Measurements from ENCODE around the gene CMC1.
"Not testable (repeated sequence)": the region's sequence is repeated elsewhere in the genome, so short reads cannot be mapped to it uniquely, and the experiment has no call there.

Gene CMC1, protein sequence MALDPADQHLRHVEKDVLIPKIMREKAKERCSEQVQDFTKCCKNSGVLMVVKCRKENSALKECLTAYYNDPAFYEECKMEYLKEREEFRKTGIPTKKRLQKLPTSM

DNA sequence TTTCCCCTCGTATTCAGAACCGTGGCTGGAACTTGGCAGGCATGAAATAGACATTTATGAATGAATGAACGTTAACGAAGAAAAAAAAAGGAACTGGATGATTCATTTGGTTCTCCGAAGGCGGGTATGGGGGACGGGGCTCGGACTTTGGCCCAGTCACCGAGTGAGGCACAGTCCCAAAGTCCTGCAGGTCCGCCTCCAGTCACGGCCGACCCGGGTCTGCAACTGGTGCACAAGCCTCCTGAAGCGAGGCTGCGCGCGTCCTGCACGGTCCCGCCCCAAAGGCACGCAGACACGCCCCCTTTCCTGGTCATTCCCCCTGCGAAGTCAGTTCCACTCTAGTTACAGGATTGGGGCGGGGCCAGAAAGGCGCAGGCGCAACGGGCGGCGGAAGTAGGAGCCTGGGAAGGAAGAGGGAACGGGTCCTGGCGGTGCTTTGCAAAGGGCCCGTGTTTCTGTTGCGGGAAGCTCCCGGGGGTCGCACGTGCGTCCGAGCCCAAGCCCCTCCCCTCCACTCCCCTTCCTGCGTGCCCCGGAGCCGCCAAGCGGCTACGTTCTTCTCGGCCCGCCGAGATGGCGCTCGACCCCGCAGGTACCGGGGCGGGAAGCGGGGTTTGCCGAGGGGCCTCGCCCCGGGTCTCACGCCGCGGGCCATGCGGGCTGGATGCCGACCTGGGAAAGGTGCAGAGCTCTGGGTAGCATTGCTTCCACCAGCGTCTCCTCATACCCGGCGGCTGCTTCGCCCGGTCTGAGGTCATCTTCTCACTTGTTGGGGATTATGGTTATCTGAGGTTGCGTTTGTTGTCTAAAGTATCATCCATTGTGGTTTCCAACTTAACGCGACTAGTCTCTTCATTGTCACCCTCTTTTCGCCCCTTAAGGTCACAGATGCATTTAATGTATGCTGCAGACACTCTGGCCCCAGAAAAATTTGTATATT is at the start of gene CMC1:
CMC1 (plus strand) TSS at position 399 of the 940 bp plus-strand sequence; CDS start at position 574, 175 bp downstream.
- peak; percentile 83 for DNase-seq

DNA sequence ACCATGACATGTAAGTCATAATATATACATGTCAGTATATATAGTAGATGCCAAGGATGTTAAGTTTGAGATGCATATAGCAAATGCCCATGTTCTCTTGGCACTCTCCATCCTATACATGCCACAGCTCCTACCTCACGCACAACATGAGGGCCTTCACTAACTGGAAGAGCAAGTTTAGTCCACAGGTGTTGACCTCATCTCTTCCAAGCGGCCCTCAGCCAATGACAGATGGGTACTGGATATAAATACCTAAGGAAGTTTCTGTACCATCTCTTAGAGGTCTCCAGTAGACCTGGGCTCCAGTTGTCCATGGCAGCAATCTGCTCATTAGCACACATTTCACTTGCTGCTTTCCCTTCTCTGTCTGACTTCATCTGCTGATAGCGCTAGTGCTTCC is 43.3 kb upstream of the CMC1 start:
- no peak for DNase-seq

DNA sequence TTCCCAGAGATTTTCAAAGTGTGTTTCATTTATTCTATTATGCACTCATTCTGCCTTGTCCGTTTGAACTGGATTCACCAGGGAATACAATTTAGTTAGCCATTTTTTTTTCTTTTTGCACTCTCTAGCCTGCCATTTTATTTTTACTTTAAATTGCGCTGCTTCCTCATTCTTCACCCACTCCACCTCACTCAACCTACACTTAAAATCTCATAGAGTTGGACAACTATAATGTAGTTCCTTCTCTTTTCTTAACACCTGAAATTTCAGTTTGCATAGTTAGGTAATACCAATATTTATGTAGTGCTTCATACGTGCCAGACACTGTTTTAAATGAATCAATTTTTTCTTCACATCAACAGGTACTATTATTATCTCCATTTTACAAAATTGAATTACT is 42.4 kb upstream of the CMC1 start:
- DNase-seq = no peak

DNA sequence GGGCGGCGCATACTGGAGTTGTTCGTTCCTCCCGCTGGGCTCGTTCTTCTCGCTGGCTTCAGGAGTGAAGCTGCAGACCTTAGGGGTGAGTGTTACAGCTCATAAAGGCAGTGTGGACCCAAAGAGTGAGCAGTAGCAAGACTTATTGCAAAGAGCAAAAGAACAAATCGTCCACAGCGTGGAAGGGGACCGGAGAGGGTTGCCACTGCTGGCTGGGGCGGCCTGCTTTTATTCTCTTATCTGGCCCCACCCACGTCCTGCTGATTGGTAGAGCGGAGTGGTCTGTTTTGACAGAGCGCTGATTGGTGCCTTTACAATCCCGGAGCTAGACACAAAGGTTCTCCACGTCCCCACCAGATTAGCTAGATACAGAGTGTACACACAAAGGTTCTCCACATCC is 41.8 kb upstream of the CMC1 start:
- not testable (repeated sequence) for DNase-seq

DNA sequence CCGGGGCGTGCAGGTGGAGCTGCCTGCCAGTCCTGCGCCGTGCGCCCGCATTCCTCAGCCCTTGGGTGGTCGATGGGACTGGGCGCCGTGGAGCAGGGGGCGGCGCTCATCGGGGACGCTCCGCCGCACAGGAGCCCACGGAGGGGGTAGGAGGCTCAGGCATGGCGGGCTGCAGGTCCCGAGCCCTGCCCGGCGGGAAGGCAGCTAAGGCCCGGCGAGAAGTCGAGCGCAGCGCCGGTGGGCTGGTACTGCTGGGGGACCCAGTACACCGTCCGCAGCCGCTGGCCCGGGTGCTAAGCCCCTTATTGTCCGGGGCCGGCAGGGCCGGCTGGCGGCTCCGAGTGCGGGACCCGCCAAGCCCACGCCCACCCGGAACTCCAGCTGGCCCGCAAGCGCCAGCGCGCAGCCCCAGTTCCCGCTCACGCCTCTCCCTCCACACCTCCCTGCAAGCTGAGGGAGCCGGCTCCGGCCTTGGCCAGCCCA is 41.0 kb upstream of the CMC1 start:
- not testable (repeated sequence) for DNase-seq

DNA sequence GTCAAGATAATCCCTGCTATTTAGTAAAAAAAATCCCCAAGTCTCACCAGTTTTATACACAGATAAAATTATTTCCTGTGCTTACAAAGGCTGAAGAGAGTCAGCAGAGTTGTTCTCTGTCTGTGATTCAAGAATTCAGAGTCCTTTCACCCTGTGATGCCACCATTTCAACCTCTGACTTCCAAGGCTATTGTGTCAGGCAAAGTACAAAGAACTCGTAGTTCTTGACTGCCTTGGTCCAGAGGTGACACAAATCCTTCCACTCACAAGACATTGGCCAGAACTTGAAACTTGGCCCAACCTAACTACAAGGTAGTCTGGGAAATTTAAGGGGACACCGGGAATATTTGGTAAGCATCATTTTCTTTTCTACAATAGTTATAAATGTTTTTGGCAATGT is 34.9 kb upstream of the CMC1 start:
- DNase-seq = no peak

DNA sequence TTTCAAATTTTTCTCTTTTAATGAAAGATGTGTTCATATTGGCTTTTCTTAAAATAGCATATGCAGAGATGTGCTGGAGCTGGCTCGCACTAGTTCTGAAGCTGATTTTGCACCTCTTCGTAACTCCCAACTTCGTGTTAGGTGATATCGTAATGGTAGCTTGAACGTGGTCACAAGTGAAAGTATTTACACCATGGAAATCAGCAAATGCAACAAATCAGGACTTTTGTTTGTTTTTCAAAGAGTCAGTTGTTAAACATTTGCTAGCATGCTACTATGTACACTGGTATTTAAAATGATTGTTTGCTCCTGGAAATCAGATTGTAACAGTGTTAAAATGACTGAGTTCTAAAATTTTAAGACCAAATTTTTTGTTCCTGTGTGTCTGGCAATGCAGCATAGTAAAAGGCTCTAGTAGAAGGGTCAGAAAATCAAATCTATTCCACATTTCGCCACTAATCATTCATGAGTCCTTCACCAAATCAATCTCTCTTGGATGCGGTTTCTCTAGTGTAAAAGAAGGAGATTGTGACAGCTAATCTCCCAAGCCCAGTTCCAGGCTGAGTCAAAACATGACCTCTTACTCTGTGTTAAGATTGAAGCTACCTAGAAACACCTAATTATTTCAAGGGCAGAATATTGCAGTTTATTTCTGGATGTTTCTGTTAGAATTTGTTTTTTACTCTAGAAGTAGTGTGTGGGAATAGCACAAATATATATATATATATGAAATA is 34.3 kb upstream of the CMC1 start:
- no peak for DNase-seq

DNA sequence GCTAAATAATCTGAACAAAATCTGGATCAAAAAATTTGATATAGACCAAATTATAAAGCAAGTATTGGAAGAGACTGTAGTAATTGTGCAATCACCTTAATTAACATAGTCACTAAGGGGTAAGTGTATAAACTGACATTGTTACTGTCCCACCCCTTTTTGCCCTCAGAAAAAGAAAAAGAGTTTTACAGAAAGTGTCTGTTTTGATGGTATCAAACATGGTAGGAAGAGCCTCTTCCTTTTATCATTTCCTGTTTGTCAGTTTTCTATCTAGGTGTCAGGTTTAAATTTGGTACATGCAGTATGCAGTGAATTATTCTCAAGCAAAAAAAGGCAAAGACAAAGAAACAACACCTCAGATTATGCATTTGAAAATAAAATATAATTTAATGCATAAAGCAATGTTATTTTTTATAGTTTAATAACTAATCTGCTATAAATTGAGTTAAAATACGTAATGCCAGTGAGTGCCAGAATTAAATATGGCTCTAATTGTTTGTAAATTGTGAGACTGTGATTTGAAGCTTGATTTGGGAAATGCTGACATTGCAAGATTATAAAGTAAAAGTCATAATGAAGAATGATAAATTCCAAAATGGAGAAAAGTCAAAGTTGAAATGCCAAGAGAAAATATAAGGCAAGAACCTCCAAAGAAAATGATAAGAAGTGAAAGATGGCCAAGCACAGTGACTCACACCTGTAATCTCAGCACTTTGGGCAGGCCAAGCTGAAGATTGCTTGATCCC is 30.3 kb upstream of the CMC1 start:
- no peak for DNase-seq

DNA sequence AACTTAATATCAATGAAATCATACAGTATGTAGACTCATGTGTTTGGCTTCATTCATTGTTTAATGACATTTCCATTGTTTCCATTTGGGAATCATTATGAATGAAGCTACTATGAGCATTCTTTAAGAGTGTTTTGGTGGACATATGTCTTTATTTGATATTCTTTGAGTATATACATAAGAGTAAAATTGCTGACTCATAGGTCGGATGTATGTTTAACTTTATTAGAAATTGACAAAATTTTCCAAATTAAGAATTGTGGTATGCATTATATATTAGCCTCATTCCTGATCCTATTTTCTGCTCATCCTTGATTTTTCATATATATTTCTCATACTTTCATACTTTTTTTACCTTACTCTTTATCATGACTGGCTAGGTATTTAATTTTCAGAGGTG is 28.7 kb upstream of the CMC1 start:
- no peak for DNase-seq

DNA sequence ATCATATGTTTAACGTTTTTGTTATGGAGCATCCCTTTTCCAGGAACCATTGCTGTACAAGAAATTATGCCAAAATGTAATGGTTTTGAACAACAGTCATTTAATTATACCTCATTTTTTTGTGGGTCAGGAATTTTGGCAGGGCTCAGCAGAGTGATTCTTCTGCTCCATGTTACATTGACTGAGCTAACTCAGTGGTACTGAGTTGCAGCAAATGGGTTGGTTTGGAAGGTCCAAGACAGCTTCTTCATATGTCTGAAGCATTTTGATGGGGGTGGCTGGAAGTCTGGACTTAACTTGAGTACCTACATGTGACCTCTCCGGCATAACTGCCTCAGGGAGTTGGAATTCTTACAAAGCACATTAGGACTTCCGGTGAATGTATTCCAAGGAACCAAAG is 26.0 kb upstream of the CMC1 start:
- DNase-seq = no peak

DNA sequence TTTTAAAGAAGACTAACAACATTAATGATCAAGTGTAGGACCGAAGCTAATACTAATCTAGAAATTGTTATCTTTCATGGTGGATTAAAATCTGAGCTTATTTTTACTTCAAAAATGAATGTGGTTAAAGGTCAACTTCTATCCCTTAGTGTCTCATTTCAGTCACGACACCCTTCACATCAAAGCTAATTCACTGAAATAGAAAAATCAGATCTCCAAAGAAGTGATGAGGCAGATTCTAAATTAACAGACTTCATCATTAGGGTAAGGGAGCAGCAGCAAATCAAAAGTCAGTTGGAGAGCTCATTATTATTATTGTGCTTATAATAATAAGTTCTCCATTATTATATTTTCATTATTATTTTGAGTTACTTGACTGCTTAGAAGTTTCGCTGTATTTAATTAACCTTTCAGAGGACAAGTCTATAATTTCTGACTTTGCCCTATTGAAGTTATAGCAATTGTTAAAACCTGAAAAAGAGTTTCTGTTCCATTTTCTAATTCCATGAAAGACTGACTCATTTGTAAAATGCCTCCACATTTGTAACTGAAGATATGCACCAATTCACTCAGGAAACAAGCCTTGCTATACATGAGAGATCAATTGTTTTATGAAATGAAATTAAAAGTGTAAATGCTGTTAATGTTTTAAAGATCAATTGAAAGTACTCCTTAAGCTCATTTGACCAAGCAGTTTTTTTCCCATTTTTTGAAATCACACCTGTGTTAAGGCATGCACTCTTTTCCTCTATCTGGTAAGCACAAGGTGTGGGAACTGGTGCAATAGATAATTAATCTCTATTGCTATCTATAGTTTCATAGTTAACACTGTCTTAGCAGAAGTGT is 23.1 kb upstream of the CMC1 start:
- no peak for DNase-seq

DNA sequence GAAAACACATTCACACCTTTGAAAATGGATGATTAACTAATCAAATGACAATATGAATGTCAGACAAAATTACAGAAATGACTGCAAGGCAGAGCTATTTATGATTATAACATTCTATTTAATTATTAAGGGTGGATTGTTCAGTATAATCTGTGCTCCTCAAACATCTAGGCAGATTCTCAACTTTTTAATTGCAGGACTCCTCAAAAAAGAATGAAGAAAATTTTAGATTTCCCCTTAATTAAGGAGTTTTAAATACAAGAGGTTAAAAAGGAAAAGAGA is 22.6 kb upstream of the CMC1 start:
- DNase-seq = no peak

DNA sequence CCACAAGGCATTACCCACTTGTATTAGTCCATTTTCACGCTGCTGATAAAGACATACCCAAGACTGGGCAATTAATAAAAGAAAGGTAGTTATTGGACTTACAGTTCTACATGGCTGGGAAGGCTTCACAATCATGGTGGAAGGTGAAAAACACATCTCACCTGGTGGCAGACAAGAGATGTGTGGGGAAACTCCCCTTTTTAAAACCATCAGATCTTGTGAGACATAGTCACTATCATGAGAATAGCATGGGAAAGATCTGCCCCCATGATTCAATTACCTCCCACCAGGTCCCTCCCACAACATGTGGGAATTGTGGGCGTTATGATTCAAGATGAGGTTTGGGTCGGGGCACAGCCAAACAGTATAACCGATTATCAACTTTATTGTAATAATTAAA is 17.0 kb upstream of the CMC1 start:
- no peak for DNase-seq

DNA sequence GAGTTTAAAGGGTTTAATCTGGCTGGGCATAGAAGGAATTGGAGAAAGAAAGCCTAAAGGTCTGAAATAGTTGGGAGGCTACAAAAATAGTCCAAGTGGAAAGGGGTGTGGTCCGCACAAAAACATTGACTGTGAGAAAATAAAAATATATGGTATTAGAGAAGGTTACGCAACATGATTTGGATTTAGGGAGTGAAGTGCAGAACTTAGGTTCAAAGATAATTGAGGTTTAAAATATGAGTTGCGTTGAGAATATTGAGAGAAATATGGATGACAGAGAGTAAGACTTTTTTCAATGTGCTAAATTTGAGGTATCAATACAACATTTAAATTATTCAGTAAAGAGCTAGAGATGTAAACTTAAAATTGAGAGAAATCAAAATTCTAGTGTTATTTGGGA is 15.4 kb upstream of the CMC1 start:
- DNase-seq = no peak

DNA sequence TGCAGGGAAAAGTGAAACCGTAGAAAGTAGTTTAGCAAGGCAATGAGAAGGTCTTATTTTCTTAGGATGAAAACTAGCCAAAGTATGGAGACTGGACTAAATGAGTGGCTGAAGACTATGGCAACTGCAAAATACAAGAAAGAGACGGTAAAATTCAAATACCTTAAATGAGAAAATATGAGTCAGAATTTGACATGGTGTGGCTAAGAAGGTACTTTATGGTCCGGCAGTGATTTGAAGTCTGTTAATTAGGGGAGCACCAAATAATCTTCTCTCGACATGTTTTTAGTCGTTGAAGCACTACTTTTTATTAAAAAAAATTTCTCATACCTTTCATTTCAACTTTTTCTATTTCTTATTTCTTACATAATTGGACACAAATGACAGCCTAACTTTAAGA is 12.8 kb upstream of the CMC1 start:
- no peak for DNase-seq

DNA sequence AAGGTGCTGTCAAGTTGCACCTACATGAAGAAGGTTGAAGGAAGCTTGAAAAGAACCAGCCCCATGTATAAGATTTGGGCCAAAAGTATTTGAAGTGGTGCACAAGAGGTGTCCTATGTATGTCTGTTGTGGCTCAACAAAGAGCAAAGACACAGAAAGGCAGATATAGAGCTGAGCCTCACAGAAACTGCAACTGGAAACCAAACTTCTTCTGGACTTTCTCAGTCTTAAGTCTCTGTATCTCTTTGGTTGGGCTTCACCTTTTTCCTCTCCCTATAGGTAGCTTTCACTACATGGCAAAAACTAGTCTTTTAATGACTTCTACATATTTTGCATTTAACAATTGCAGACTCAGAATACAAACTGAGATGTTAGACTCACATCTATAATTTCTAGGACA is 8.8 kb upstream of the CMC1 start:
- no peak for DNase-seq

DNA sequence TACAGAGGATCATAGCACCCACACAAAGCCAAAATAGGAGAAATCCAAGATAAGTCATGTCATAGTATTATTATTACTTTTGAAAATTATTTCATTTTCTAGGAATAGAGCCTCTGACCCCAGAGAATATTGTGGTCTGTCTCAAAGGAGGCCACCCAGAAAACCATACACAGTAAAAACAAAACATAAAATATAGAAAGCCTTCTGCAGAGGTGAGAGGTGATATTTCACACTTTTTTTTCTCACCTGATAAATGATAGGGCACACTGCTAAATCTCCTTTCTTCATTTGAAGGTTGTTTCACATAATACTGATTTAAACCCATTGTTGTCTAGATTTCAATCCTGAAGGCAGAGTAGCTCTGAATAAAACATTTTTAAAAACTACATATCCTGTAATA is 7.0 kb upstream of the CMC1 start:
- DNase-seq = no peak

DNA sequence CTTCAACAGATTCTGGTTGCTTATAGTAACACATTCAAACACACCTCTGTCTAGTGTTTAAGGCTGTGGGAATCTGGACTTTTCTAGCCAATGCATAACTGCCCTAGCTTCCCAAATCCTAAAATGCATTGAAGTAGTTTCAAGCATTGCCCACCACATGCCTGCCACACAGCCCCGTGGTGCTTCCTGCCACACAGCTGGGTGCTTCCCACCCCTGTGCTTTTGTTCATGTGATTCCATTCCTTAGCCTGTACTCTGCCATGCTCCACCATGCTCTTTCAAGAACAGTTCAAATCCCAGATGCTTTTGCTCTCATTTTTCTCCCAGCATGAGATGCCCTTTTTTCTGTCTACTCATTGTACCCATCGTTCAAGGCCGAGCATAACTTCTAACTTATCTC is 2.3 kb upstream of the CMC1 start:
- no peak for DNase-seq

DNA sequence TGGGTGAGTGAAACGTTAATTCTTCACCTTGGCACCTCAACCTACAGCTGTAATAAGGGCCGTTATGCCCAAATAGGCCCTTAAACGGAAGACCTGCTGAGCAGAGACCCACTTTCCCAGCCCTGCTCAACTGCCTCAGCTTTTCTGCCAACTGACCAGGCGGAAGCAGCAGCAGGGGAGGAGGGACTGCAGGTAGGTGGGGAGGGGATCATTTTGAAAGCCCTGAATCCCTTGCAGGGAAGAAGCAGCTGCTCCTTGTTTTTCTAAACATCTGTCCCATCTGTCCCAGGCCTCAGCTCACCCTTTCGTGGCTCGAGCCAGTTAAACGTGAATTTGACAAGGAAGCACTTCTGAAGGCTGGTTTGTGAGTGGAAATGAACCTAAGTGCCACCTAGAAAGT is 978 bp upstream of the CMC1 start:
- no peak for DNase-seq

DNA sequence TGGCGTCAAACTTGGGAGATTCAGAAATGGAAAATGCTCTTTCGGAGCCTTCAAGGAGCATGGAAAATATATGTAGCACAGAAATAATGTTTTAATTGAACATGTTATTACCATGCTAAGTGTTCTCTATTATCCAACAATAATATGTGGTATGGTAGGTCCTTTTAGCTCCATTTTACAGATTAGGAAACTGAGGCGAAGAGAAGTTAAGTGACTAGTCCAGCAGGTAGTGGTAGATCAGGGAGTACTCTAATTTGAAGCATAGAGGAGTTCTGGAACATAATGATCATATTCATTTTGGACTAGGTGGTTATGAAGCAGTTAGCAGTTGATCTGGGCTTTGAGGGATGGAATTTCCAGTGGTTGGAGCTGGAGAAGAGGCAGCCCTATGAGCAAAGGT is 1.1 kb downstream of the CMC1 start:
- DNase-seq = no peak

DNA sequence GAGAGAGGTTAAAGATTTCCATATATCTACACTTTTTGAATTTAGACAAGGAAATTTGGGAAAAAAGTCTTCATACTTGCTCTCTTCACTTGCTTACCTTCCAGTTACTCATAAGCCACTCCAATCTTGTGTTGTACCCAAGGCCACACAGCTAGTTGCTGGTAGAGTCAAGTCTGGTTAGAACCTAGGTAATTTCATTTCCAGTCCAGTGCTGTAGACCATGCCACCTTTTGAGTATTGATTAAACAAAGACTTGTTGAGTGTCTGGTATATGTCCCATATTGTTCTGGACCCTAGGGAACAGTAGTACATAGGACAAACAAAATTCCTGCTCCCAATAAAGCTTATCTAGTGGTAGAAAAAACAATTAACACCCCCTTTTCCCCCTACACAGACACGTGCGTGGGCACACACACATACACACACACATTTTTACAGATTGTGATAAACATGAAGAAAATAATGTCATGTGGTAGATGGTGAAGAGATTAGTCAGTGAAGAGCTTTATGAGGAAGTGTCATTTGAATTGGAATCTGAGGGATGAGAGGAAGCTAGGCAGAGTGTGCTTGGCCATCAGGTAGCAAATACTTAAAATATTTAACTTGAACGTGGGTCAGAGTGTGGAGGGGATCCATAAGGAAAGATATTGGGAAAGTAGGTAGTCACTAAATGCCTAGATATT is 2.1 kb downstream of the CMC1 start:
- DNase-seq = no peak

DNA sequence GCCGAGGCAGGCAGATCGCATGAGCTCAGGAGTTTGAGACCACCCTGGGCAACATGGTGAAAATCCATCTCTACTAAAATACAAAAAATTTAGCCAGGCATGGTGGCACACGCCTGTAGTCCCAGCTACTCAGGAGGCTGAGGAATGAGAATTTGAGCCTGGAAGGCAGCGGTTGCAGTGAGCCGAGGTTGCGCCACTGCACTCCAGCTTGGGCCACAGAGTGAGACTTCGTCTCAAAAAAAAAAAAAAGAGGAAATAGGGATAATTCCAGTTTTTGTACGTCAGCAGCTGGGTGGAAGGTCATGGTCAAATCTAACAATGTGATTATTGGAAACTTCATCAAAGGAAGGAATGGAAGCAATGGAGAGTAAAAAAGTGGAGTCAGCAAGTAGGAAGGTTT is 3.1 kb downstream of the CMC1 start:
- no peak for DNase-seq

Data from activated gamma-delta T cell treated with Interleukin-2 at 50 U/mL for 16 hours (primary cell).